Gastroesophageal sphincter (tissue), 4 donors: Measurements from ENCODE around the gene DIAPH3. TPM values are rescaled to one million over a fixed set of nuclear protein-coding genes. Genes with fewer than 3 reads are reported as not detected.

Experiments used
- ATAC-seq: fragments of 150-250 bp; one replicate; pipeline ENCODE4 v1.9.1; 2016; ENCODE audit warnings: mild to moderate bottlenecking, moderate library complexity
- H3K27ac ChIP-seq, 4 donors: fragments of 200-600 bp; sonication (generic) in 3 of 4; 1 replicate in 3 of 4; 2 replicates in 1 of 4; pipeline ENCODE4 v1.5.1; 2016 to 2019
- H3K27me3 ChIP-seq: fragments of 200-600 bp; sonication (generic); one replicate; pipeline ENCODE4 v1.5.1; 2019
- H3K36me3 ChIP-seq, 2 donors: fragments of 200-600 bp; sonication (generic); one replicate each; pipeline ENCODE4 v1.5.1; 2019; ENCODE audit warnings: control low read depth in 1 of 2
- H3K4me1 ChIP-seq, 3 donors: fragments of 200-600 bp; sonication (generic); 1 replicate in 2 of 3; 2 replicates in 1 of 3; pipeline ENCODE4 v1.5.1; 2016 to 2019; ENCODE audit warnings: control low read depth in 2 of 3
- H3K4me3 ChIP-seq, 2 donors: fragments of 200-600 bp; sonication (generic); one replicate each; pipeline ENCODE4 v1.5.1; 2019; ENCODE audit warnings: mild to moderate bottlenecking in 1 of 2, moderate library complexity in 1 of 2
- H3K9me3 ChIP-seq, 3 donors: fragments of 200-600 bp; sonication (generic); one replicate each; pipeline ENCODE4 v1.5.1; 2017 to 2019; ENCODE audit warnings: control low read depth in 2 of 3
- CTCF ChIP-seq, 4 experiments: fragments of 200-600 bp in 2 of 4; fragments of 450-650 bp in 2 of 4; sonication (generic) in 1 of 4; IDR thresholded peaks; one replicate each; pipeline ENCODE4 v1.5.1; 2017 to 2019; ENCODE audit warnings: antibody characterized with exemption in 4 of 4, mild to moderate bottlenecking in 2 of 4, moderate library complexity in 2 of 4
- EP300 ChIP-seq: sonication (generic); formaldehyde crosslinking; IDR thresholded peaks from one replicate; pipeline ENCODE4 v1.6.1; 2017; ENCODE audit warnings: antibody characterized with exemption, mild to moderate bottlenecking
- POLR2A ChIP-seq, 2 donors: fragments of 450-650 bp; IDR thresholded peaks; one replicate each; pipeline ENCODE4 v1.6.1; 2017; ENCODE audit warnings: antibody characterized with exemption in 2 of 2, mild to moderate bottlenecking in 2 of 2, moderate library complexity in 1 of 2
- POLR2AphosphoS5 ChIP-seq: sonication (generic); formaldehyde crosslinking; IDR thresholded peaks from one replicate; pipeline ENCODE4 v1.6.1; 2017; ENCODE audit warnings: antibody characterized with exemption
- WGBS, 2 donors: methylation state at CpG; one replicate each; pipeline ENCODE4 v1.1.5; 2018; ENCODE audit warnings: low coverage in 1 of 2; 5-methylcytosine and 5-hydroxymethylcytosine counted together
- total RNA-seq, 4 donors: library from RNA; depleted of rRNA; stranded (reverse); fragments of >200 nt; gene quantifications; one replicate each; pipeline ENCODE4 v1.1.0, GENCODE V29; 2016

DIAPH3 gene
- total RNA-seq, 4 donors from 2014 or later = 0.13 to 1.7 (median 0.49) TPM; not detected in 1

GRCh38 chr13:59747529-59747928, 416.2 kb downstream of the DIAPH3 start:
- 100% methylated on average over 1 of the region's 1 CpG; no CpG with 5 or more reads in 1 of the 2 donors for WGBS, 2 donors
- H3K36me3 ChIP-seq = no peaks in the 10 kb centered on the region
- peaks cover 0 to 12% (median 0%) of the 10 kb centered on the region in 3 donors for H3K4me1 ChIP-seq
- no peaks in the 10 kb centered on the region for H3K27me3 ChIP-seq
- TF ChIP-seq CTCF (IDR thresholded peaks at IDR 0.05) = no peak
- no peak for TF ChIP-seq EP300
- no peak for TF ChIP-seq POLR2AphosphoS5
- TF ChIP-seq POLR2A (IDR thresholded peaks at IDR 0.05) = no peak
- H3K9me3 ChIP-seq = no peaks in the 10 kb centered on the region
- H3K27ac ChIP-seq = no peak overlapping the region
- H3K4me3 ChIP-seq = no peak overlapping the region
- no peak for ATAC-seq

GRCh38 chr13:59746291-59746962, 417.3 kb downstream of the DIAPH3 start:
- no peak for ATAC-seq
- no peak overlapping the region for H3K27ac ChIP-seq
- H3K4me3 ChIP-seq = no peak overlapping the region
- H3K27me3 ChIP-seq = no peaks in the 10 kb centered on the region
- H3K36me3 ChIP-seq = no peaks in the 10 kb centered on the region
- H3K9me3 ChIP-seq = no peaks in the 10 kb centered on the region
- 60 to 81% methylated on average over 4 to 5 of the region's 5 CpGs for whole genome bisulfite sequencing, 2 donors
- H3K4me1 ChIP-seq = peaks cover 0 to 11% (median 0%) of the 10 kb centered on the region in 3 donors
- no peak for TF ChIP-seq CTCF (IDR thresholded peaks at IDR 0.05)
- TF ChIP-seq EP300 = no peak
- no peak for TF ChIP-seq POLR2A (IDR thresholded peaks at IDR 0.05)
- no peak for TF ChIP-seq POLR2AphosphoS5

- Histone ChIP-seq H3K4me3 (no peak overlapping the region), H3K27me3 (no peaks in the 10 kb centered on the region), H3K27ac (no peak overlapping the region), H3K4me1 (peaks cover 0 to under 1% (median 0%) of the 10 kb centered on the region in 3 donors), H3K9me3 (no peaks in the 10 kb centered on the region), H3K36me3 (no peaks in the 10 kb centered on the region)
- TF ChIP-seq POLR2AphosphoS5 = no peak
- TF ChIP-seq POLR2A (IDR thresholded peaks at IDR 0.05) = no peak
- no peak for TF ChIP-seq EP300
- TF ChIP-seq CTCF (IDR thresholded peaks at IDR 0.05) = no peak
- no peak for ATAC-seq
- WGBS, 2 donors = 13 to 31% methylated on average over 1 of the region's 1 CpG
Measured at GRCh38 chr13:59745392-59745788, 418.3 kb downstream of the DIAPH3 start.

GRCh38 chr13:59744747-59745391, 418.9 kb downstream of the DIAPH3 start:
- no peak overlapping the region for H3K4me3 ChIP-seq
- 76% methylated on average over 2 of the region's 2 CpGs; no CpG with 5 or more reads in 1 of the 2 donors for WGBS, 2 donors
- H3K27ac ChIP-seq = no peak overlapping the region
- H3K4me1 ChIP-seq = no peaks in the 10 kb centered on the region
- H3K9me3 ChIP-seq = no peaks in the 10 kb centered on the region
- no peak for TF ChIP-seq EP300
- no peak for TF ChIP-seq POLR2A (IDR thresholded peaks at IDR 0.05)
- TF ChIP-seq POLR2AphosphoS5 = no peak
- TF ChIP-seq CTCF (IDR thresholded peaks at IDR 0.05) = no peak
- no peaks in the 10 kb centered on the region for H3K27me3 ChIP-seq
- H3K36me3 ChIP-seq = no peaks in the 10 kb centered on the region
- ATAC-seq = no peak

GRCh38 chr13:59743195-59743594, 420.5 kb downstream of the DIAPH3 start:
- Histone ChIP-seq H3K4me1 (no peaks in the 10 kb centered on the region), H3K27ac (no peak overlapping the region), H3K27me3 (no peaks in the 10 kb centered on the region), H3K4me3 (no peak overlapping the region), H3K9me3 (no peaks in the 10 kb centered on the region), H3K36me3 (no peaks in the 10 kb centered on the region)
- ATAC-seq = no peak
- WGBS, 2 donors = 53 to 64% methylated on average over 3 of the region's 3 CpGs
- TF ChIP-seq POLR2AphosphoS5 (no peak), EP300 (no peak)
